DND-41 (cell line): ENCODE data around the gene FOXO3.
A peak's percentile ranks its signal among the peaks of the same experiment; 100 is the strongest.

Experiments used
- ATAC-seq: fragments of 200-7000 bp; cut with Tn5 transposase; 3 replicates; pipeline ENCODE4 v1.9.1; 2021; ENCODE audit warnings: low read depth; ENCODE audit not compliant: insufficient read depth
- DNase-seq: peaks from one replicate; pipeline ENCODE4 v3.0.0-alpha.2; 2020
- H2AFZ ChIP-seq: 2 replicates; pipeline ENCODE4 v1.6.0; 2012; ENCODE audit warnings: low read depth, low read length
- H3K27ac ChIP-seq: 2 replicates; pipeline ENCODE4 v1.5.1; 2012; ENCODE audit warnings: low read length, inconsistent platforms
- H3K27me3 ChIP-seq: fragments of 200-600 bp; sonication (generic); 2 replicates; pipeline ENCODE4 v1.6.0; 2012; ENCODE audit warnings: low read length, mild to moderate bottlenecking, inconsistent platforms; ENCODE audit not compliant: insufficient read depth, poor library complexity
- H3K36me3 ChIP-seq: 2 replicates; pipeline ENCODE4 v1.5.1; 2012; ENCODE audit warnings: low read length, inconsistent platforms; ENCODE audit not compliant: insufficient read depth
- H3K4me1 ChIP-seq: 2 replicates; pipeline ENCODE4 v1.5.1; 2012; ENCODE audit warnings: mild to moderate bottlenecking, low read length; ENCODE audit not compliant: insufficient read depth
- H3K4me2 ChIP-seq: 2 replicates; pipeline ENCODE4 v1.6.0; 2012; ENCODE audit warnings: mild to moderate bottlenecking, moderate library complexity, low read length, inconsistent platforms; ENCODE audit not compliant: insufficient read depth
- H3K4me3 ChIP-seq, 2 experiments: fragments of 200-600 bp in 1 of 2; shearing (Covaris generic) in 1 of 2; 2 replicates each; pipeline ENCODE4 v1.5.1; 2012 to 2016; ENCODE audit warnings: inconsistent platforms in 2 of 2, low read length in 2 of 2, mild to moderate bottlenecking in 2 of 2, low read depth in 1 of 2, moderate library complexity in 1 of 2
- H3K79me2 ChIP-seq: 2 replicates; pipeline ENCODE4 v1.6.0; 2012; ENCODE audit warnings: low read length, inconsistent platforms; ENCODE audit not compliant: insufficient read depth
- H3K9ac ChIP-seq: 2 replicates; pipeline ENCODE4 v1.6.0; 2012; ENCODE audit warnings: low read depth, mild to moderate bottlenecking, inconsistent platforms, low read length, moderate library complexity
- H3K9me3 ChIP-seq: 2 replicates; pipeline ENCODE4 v1.5.1; 2012; ENCODE audit warnings: low read length, moderate library complexity, mild to moderate bottlenecking, inconsistent platforms; ENCODE audit not compliant: insufficient read depth, severe bottlenecking
- H4K20me1 ChIP-seq: 2 replicates; pipeline ENCODE4 v1.6.0; 2012; ENCODE audit warnings: low read length; ENCODE audit not compliant: insufficient read depth
- EZH2 ChIP-seq: IDR thresholded peaks from 3 replicates; pipeline ENCODE4 v1.6.1; 2012; ENCODE audit warnings: borderline replicate concordance, low read depth, mild to moderate bottlenecking, moderate library complexity, low read length, inconsistent platforms; ENCODE audit not compliant: severe bottlenecking
- TF ChIP-seq, protein P1 (sequence below): IDR thresholded peaks from 2 replicates; pipeline ENCODE4 v1.5.1; 2012; ENCODE audit warnings: borderline replicate concordance, low read length, moderate library complexity, mild to moderate bottlenecking; ENCODE audit not compliant: poor library complexity, severe bottlenecking; ENCODE audit errors: extremely low read depth

The FOXO3 gene

GRCh38 chr6:108562503-108562993 lies 1.8 kb downstream of the FOXO3 start:
- no peaks in the 10 kb centered on the region for H3K27me3 ChIP-seq
- DNase-seq (peak; percentile 28), ATAC-seq (no peak)
- peaks cover 73% of the 10 kb centered on the region for H3K79me2 ChIP-seq
- no peak overlapping the region for H3K27ac ChIP-seq
- peak overlapping the region in 1 of 2 experiments; percentile 31; a peak in 2 of 4 replicates for H3K4me3 ChIP-seq
- no peak overlapping the region for H2AFZ ChIP-seq
- H3K36me3 ChIP-seq = peaks cover 30% of the 10 kb centered on the region
- no peaks in the 10 kb centered on the region for H3K9me3 ChIP-seq
- H3K4me2 ChIP-seq = peak overlapping the region; percentile 55
- H4K20me1 ChIP-seq = peaks cover 25% of the 10 kb centered on the region
- peaks cover 48% of the 10 kb centered on the region for H3K4me1 ChIP-seq
- TF ChIP-seq EZH2 = no peak
- TF ChIP-seq, protein P1, sequence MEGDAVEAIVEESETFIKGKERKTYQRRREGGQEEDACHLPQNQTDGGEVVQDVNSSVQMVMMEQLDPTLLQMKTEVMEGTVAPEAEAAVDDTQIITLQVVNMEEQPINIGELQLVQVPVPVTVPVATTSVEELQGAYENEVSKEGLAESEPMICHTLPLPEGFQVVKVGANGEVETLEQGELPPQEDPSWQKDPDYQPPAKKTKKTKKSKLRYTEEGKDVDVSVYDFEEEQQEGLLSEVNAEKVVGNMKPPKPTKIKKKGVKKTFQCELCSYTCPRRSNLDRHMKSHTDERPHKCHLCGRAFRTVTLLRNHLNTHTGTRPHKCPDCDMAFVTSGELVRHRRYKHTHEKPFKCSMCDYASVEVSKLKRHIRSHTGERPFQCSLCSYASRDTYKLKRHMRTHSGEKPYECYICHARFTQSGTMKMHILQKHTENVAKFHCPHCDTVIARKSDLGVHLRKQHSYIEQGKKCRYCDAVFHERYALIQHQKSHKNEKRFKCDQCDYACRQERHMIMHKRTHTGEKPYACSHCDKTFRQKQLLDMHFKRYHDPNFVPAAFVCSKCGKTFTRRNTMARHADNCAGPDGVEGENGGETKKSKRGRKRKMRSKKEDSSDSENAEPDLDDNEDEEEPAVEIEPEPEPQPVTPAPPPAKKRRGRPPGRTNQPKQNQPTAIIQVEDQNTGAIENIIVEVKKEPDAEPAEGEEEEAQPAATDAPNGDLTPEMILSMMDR = no peak
- H3K9ac ChIP-seq = peak overlapping the region; percentile 7

DNA sequence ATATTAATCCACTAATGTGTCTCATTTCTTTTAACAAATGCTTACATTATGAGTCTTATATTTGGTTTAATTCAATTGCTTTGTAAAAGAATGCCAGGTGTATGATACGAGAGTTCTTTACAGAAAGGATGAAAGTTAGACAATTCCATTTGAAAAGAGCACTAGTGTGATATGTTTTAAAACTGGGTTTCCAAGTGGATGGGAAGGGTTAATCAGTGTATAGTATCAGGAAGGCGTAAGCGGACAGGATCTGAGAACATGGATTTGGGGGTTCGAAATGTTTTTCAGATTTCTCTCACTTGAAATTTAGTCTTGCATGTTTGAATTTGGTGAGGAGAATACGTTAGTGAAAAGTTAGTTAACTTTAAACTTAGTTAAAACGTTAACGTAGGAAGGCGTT lies 2.6 kb downstream of the FOXO3 start:
- no peak overlapping the region for H2AFZ ChIP-seq
- peaks cover 47% of the 10 kb centered on the region for H3K4me1 ChIP-seq
- H3K9me3 ChIP-seq = no peaks in the 10 kb centered on the region
- H3K36me3 ChIP-seq = peaks cover 31% of the 10 kb centered on the region
- no peak overlapping the region for H3K9ac ChIP-seq
- peak overlapping the region; percentile 55 for H3K4me2 ChIP-seq
- H3K27ac ChIP-seq = no peak overlapping the region
- no peak for ATAC-seq
- H4K20me1 ChIP-seq = peaks cover 25% of the 10 kb centered on the region
- no peak for TF ChIP-seq EZH2
- TF ChIP-seq, protein P1 = no peak
- no peak overlapping the region for H3K4me3 ChIP-seq
- no peaks in the 10 kb centered on the region for H3K27me3 ChIP-seq
- DNase-seq = no peak
- peaks cover 75% of the 10 kb centered on the region for H3K79me2 ChIP-seq

DNA sequence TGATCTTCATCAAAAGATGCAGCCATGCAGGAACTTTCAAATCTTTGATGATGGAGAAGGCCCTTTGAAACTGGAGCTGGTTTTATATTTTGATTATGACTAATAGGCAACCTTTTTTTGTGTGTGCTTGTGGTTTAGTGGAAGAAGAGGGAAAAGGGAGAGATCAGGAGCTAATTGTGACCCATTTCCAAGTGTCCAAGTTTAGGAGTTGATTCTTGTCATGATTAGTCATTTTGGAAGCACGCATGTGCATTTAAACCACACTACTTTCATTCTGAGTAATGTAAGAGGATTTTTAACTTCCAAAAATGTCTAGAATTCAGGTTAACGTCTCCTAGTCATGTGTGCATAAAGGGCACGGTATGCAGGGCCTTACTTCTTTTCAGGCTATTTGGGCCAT lies 3.5 kb downstream of the FOXO3 start:
- Histone ChIP-seq H3K4me1 (peaks cover 47% of the 10 kb centered on the region), H3K4me2 (peak overlapping the region; percentile 18; the same call in 1 of the 2 replicates), H3K4me3 (no peak overlapping the region), H3K9me3 (no peaks in the 10 kb centered on the region), H3K9ac (no peak overlapping the region), H3K27me3 (no peaks in the 10 kb centered on the region), H3K36me3 (peaks cover 40% of the 10 kb centered on the region), H3K79me2 (peaks cover 78% of the 10 kb centered on the region), H4K20me1 (peaks cover 25% of the 10 kb centered on the region), H3K27ac (no peak overlapping the region), H2AFZ (no peak overlapping the region)
- ATAC-seq (no peak), DNase-seq (no peak)
- TF ChIP-seq EZH2 = no peak

DNA sequence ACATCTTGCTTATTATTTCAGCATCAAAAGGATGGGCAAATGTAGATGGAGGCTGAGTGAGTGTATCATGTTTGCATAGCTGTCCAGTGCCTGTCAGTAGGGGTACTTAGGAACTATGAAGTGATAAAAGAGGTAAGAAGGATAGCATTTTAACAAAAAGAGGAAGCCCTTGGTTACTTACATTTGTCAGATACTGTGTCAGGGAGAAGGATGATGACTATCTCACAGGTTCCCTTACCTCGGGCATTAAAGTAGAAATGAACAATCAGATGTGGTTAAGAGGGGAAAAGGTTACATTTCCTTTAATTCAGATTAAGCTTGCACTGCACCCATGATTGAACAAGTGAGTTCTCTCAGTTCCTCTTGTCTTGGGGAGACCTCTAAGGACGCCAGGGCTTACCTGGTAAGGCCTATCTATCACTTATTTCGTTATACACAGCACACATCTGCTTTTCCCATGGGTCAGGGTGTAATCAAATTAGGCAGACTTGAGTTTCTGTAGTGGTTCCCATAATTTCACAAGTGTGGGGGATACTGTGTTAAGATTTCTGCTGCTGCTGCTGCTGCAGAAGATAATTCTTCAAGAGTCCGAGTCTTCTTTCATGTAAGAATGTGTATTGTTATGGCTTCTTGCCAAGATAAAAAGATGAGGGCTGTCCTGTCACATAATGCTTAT lies 4.5 kb downstream of the FOXO3 start:
- Histone ChIP-seq H3K36me3 (peaks cover 48% of the 10 kb centered on the region), H3K4me3 (no peak overlapping the region), H3K9ac (no peak overlapping the region), H3K9me3 (no peaks in the 10 kb centered on the region), H2AFZ (no peak overlapping the region), H3K79me2 (peaks cover 75% of the 10 kb centered on the region), H3K27ac (no peak overlapping the region), H3K27me3 (no peaks in the 10 kb centered on the region), H3K4me2 (peak overlapping the region; percentile 19; the same call in 1 of the 2 replicates), H4K20me1 (peaks cover 25% of the 10 kb centered on the region), H3K4me1 (peaks cover 45% of the 10 kb centered on the region)
- peak; percentile 65 for ATAC-seq
- TF ChIP-seq, protein P1 = no peak
- TF ChIP-seq EZH2 = no peak
- no peak for DNase-seq
